ENCODE results near the gene CRB1.

Gene CRB1

GRCh38 chr1:197351821-197352440 is 83.9 kb downstream of the CRB1 start:
- in situ Hi-C loops (cut with HindIII; ENCODE audit: low pct_ligation_motif_present, low sequenced_read_pairs), result no loop called here
- TF ChIP-seq CTCF (IDR thresholded peaks at IDR 0.05; ENCODE audit: low read depth, low read length, missing control alignments), result no peak
- no peak overlapping the region for H3K4me3 ChIP-seq (ENCODE audit: low read depth, low read length)
- no peak for DNase-seq
- H3K36me3 ChIP-seq (replicated peaks), result no peaks in the 10 kb centered on the region
- H3K27ac ChIP-seq, result no peak overlapping the region
- no peaks in the 10 kb centered on the region for H3K27me3 ChIP-seq (replicated peaks)

- Histone ChIP-seq H3K36me3 (replicated peaks) (no peaks in the 10 kb centered on the region), H3K27ac (no peak overlapping the region), H3K27me3 (replicated peaks) (no peaks in the 10 kb centered on the region), H3K4me3 (ENCODE audit: low read depth, low read length) (no peak overlapping the region)
- DNase-seq, result no peak
- in situ Hi-C loops (cut with HindIII; ENCODE audit: low pct_ligation_motif_present, low sequenced_read_pairs), result no loop called here
- TF ChIP-seq CTCF (IDR thresholded peaks at IDR 0.05; ENCODE audit: low read depth, low read length, missing control alignments), result no peak
Observed at GRCh38 chr1:197355248-197355995, 87.4 kb downstream of the CRB1 start.

- Histone ChIP-seq H3K27ac (no peak overlapping the region), H3K4me3 (ENCODE audit: low read depth, low read length) (no peak overlapping the region), H3K27me3 (replicated peaks) (no peaks in the 10 kb centered on the region), H3K36me3 (replicated peaks) (no peaks in the 10 kb centered on the region)
- peak; percentile 82 for TF ChIP-seq CTCF (IDR thresholded peaks at IDR 0.05; ENCODE audit: low read depth, low read length, missing control alignments)
- DNase-seq, result peak; percentile 38
- in situ Hi-C loops (cut with HindIII; ENCODE audit: low pct_ligation_motif_present, low sequenced_read_pairs), result no loop called here
Observed at GRCh38 chr1:197356723-197357533, 88.9 kb downstream of the CRB1 start.

GRCh38 chr1:197358959-197359358 is 90.9 kb downstream of the CRB1 start:
- in situ Hi-C loops (cut with HindIII; ENCODE audit: low pct_ligation_motif_present, low sequenced_read_pairs), result no loop called here
- H3K36me3 ChIP-seq (replicated peaks), result no peaks in the 10 kb centered on the region
- TF ChIP-seq CTCF (IDR thresholded peaks at IDR 0.05; ENCODE audit: low read depth, low read length, missing control alignments), result no peak

GRCh38 chr1:197360068-197360467 is 92.0 kb downstream of the CRB1 start:
- no peaks in the 10 kb centered on the region for H3K27me3 ChIP-seq (replicated peaks)
- no peak for TF ChIP-seq CTCF (IDR thresholded peaks at IDR 0.05; ENCODE audit: low read depth, low read length, missing control alignments)
- no peak overlapping the region for H3K4me3 ChIP-seq (ENCODE audit: low read depth, low read length)
- in situ Hi-C loops (cut with HindIII; ENCODE audit: low pct_ligation_motif_present, low sequenced_read_pairs), result no loop called here
- H3K36me3 ChIP-seq (replicated peaks), result no peaks in the 10 kb centered on the region
- no peak overlapping the region for H3K27ac ChIP-seq
- peak; percentile 22 for DNase-seq

More at GRCh38 chr1:197358959-197359358, 90.9 kb downstream of the CRB1 start:
- Histone ChIP-seq H3K4me3 (ENCODE audit: low read depth, low read length) (no peak overlapping the region), H3K27me3 (replicated peaks) (no peaks in the 10 kb centered on the region), H3K27ac (no peak overlapping the region)
- DNase-seq, result no peak

All from brain microvascular endothelial cell (primary cell).